PC-3 (cell line): ENCODE results near the gene SIRPB2. TPM values are rescaled to one million over a fixed set of nuclear protein-coding genes. Genes with fewer than 3 reads are reported as not detected.
A peak's percentile ranks its signal among the peaks of the same experiment; 100 is the strongest.

ENCODE experiments used
- ATAC-seq: fragments of 200-7000 bp; cut with Tn5 transposase; 2 replicates; pipeline ENCODE4 v1.9.1; 2020; ENCODE audit warnings: mild to moderate bottlenecking, moderate library complexity
- BruUV-seq: library from RNA; stranded (reverse); fragments of 400-500 nt; replicated peaks from 2 replicates; lab custom pipeline; 2021; lab: Mats Ljungman, UMichigan
- CTCF ChIA-PET: fragments of 300-600 bp; sonication (Branson Sonifier 250); formaldehyde crosslinking; loops from one replicate; lab custom pipeline; 2022; ENCODE audit warnings: antibody characterized with exemption; lab: Charles Lee
- POLR2A ChIA-PET: fragments of 300-600 bp; sonication (Branson Sonifier 250); formaldehyde crosslinking; loops from one replicate; lab custom pipeline; 2022; ENCODE audit warnings: antibody characterized with exemption; ENCODE audit not compliant: unreplicated experiment; lab: Charles Lee
- DNase-seq: peaks from one replicate; pipeline ENCODE4 v3.0.0-alpha.2; 2015
- H2AFZ ChIP-seq: fragments of 300-600 bp; sonication (generic); 2 replicates; pipeline ENCODE4 v1.6.0; 2016; ENCODE audit warnings: antibody characterized with exemption, low read length
- H3F3A ChIP-seq: fragments of 300-600 bp; sonication (generic); one replicate; pipeline ENCODE4 v1.6.0; 2017; ENCODE audit warnings: antibody characterized with exemption, low read length, control low read depth, mild to moderate bottlenecking; ENCODE audit not compliant: unreplicated experiment
- H3K27ac ChIP-seq: fragments of 300-600 bp; sonication (generic); 2 replicates; pipeline ENCODE4 v1.5.1; 2016; ENCODE audit warnings: mild to moderate bottlenecking, low read length
- H3K27me3 ChIP-seq: fragments of 300-600 bp; sonication (generic); 2 replicates; pipeline ENCODE4 v1.6.1; 2016; ENCODE audit warnings: low read length, mixed read lengths
- H3K36me3 ChIP-seq: fragments of 300-600 bp; sonication (generic); 2 replicates; pipeline ENCODE4 v1.6.1; 2016; ENCODE audit warnings: low read depth, mixed run types, low read length, mixed read lengths
- H3K4me1 ChIP-seq: fragments of 300-600 bp; sonication (generic); 2 replicates; pipeline ENCODE4 v1.5.1; 2016; ENCODE audit warnings: low read length; ENCODE audit not compliant: insufficient read depth
- H3K4me2 ChIP-seq: fragments of 300-600 bp; sonication (generic); 2 replicates; pipeline ENCODE4 v1.6.0; 2016; ENCODE audit warnings: low read length
- H3K4me3 ChIP-seq: fragments of 300-600 bp; sonication (generic); 2 replicates; pipeline ENCODE4 v1.5.1; 2016; ENCODE audit warnings: mild to moderate bottlenecking, low read length, mixed read lengths
- H3K79me2 ChIP-seq: fragments of 300-600 bp; sonication (generic); 2 replicates; pipeline ENCODE4 v1.6.1; 2017; ENCODE audit warnings: low read length, mixed read lengths
- H3K9ac ChIP-seq: fragments of 300-600 bp; sonication (generic); 2 replicates; pipeline ENCODE4 v1.6.0; 2016; ENCODE audit warnings: mild to moderate bottlenecking, low read length
- H3K9me2 ChIP-seq: fragments of 300-600 bp; sonication (generic); replicated peaks from 2 replicates; pipeline ENCODE4 v1.6.1; 2016; ENCODE audit warnings: mixed run types, low read length, mixed read lengths
- H3K9me3 ChIP-seq: fragments of 300-600 bp; sonication (generic); 2 replicates; pipeline ENCODE4 v1.6.1; 2016; ENCODE audit warnings: low read length, mixed read lengths
- H4K20me1 ChIP-seq: fragments of 300-600 bp; sonication (generic); 2 replicates; pipeline ENCODE4 v1.6.1; 2016; ENCODE audit warnings: low read length, mixed read lengths
- EZH2 ChIP-seq: fragments of 300-600 bp; sonication (generic); IDR thresholded peaks from one replicate; pipeline ENCODE4 v1.6.1; 2017; ENCODE audit warnings: antibody characterized with exemption, mild to moderate bottlenecking, low read length; ENCODE audit not compliant: unreplicated experiment
- EZH2phosphoT487 ChIP-seq: fragments of 300-600 bp; sonication (generic); IDR thresholded peaks from 2 replicates; pipeline ENCODE4 v1.6.1; 2018; ENCODE audit warnings: mild to moderate bottlenecking, antibody characterized with exemption, low read length, borderline replicate concordance
- intact Hi-C: fragments of 100-400 bp; cut with micrococcal nuclease; formaldehyde crosslinking; loops from 2 replicates; pipeline ENCODE4 v1.9.0; 2023
- total RNA-seq: library from RNA; depleted of rRNA; stranded (reverse); fragments of >200 nt; gene quantifications from 2 replicates; pipeline ENCODE4 v1.2.3, GENCODE V29; 2014
- TF ChIP-seq, protein P1 (sequence below): fragments of 300-600 bp; sonication (generic); conservative IDR thresholded peaks from 2 replicates; pipeline ENCODE4 v1.5.1; 2017; ENCODE audit warnings: antibody characterized with exemption, low read depth, mild to moderate bottlenecking, low read length

SIRPB2 gene
- total RNA-seq, 1 experiment from 2014 or later: 2.1 TPM

DNA sequence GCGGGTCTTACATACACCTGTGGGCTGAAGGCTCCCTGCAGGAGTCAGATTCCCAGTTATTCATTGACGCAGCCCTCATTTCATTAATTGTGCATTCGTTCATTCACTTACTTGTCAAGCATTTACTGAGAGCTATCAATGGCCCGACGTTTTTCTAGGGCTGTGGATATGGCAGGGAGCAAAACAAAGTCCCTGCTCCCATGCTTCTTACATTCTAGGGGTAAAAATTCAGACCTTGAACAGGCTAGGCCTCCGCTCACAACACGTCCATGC is 24.2 kb downstream of the SIRPB2 start:
- H2AFZ ChIP-seq: 0 out of 2 replicates have a peak overlapping the region, but pooled peaks have one; percentile 17
- peaks cover 46% of the 10 kb centered on the region for H3K79me2 ChIP-seq
- H3K9me3 ChIP-seq: no peaks in the 10 kb centered on the region
- H3K9me2 ChIP-seq: no peaks in the 10 kb centered on the region
- intact Hi-C loops: no loop called here
- H3K27ac ChIP-seq: no peak overlapping the region
- DNase-seq (no peak), ATAC-seq (no peak)
- peaks cover 34% of the 10 kb centered on the region for H4K20me1 ChIP-seq
- BruUV-seq: no TSS peak
- ChIA-PET CTCF (interaction anchor here (0.6 to 4.9 kb wide), 2 partner anchors 36 to 310 kb away, joined by 3 to 44 read pairs; no protein-coding TSS in a partner anchor), POLR2A (interaction anchor here (0.8 kb wide), 2 partner anchors 11 to 346 kb away, joined by 3 to 5 read pairs; no protein-coding TSS in a partner anchor)
- TF ChIP-seq, protein P1, sequence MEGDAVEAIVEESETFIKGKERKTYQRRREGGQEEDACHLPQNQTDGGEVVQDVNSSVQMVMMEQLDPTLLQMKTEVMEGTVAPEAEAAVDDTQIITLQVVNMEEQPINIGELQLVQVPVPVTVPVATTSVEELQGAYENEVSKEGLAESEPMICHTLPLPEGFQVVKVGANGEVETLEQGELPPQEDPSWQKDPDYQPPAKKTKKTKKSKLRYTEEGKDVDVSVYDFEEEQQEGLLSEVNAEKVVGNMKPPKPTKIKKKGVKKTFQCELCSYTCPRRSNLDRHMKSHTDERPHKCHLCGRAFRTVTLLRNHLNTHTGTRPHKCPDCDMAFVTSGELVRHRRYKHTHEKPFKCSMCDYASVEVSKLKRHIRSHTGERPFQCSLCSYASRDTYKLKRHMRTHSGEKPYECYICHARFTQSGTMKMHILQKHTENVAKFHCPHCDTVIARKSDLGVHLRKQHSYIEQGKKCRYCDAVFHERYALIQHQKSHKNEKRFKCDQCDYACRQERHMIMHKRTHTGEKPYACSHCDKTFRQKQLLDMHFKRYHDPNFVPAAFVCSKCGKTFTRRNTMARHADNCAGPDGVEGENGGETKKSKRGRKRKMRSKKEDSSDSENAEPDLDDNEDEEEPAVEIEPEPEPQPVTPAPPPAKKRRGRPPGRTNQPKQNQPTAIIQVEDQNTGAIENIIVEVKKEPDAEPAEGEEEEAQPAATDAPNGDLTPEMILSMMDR: peak; percentile 0; the same call in 1 of the 2 replicates
- TF ChIP-seq EZH2: no peak
- no peak for TF ChIP-seq EZH2phosphoT487
- H3K36me3 ChIP-seq: peaks cover 31% of the 10 kb centered on the region
- H3K27me3 ChIP-seq: no peaks in the 10 kb centered on the region
- peak overlapping the region; percentile 66 for H3K4me2 ChIP-seq
- H3K4me1 ChIP-seq: peaks cover 49% of the 10 kb centered on the region
- no peaks in the 10 kb centered on the region for H3F3A ChIP-seq
- H3K9ac ChIP-seq: no peak overlapping the region
- H3K4me3 ChIP-seq: peak overlapping the region; percentile 32; the same call in 1 of the 2 replicates

- Histone ChIP-seq H3K9ac (peak within 1 kb of the TSS; percentile 97), H3K4me1 (peaks cover 49% of the 10 kb centered on the region), H3K27ac (peak within 1 kb of the TSS; percentile 85), H3K4me3 (peak within 1 kb of the TSS; percentile 77), H3K4me2 (peak within 1 kb of the TSS; percentile 87), H3K9me3 (no peaks in the 10 kb centered on the region), H3K27me3 (no peaks in the 10 kb centered on the region), H3K9me2 (no peaks in the 10 kb centered on the region), H3K36me3 (peaks cover 37% of the 10 kb centered on the region), H3F3A (no peaks in the 10 kb centered on the region), H3K79me2 (peaks cover 52% of the 10 kb centered on the region), H4K20me1 (peaks cover 39% of the 10 kb centered on the region), H2AFZ (peak within 1 kb of the TSS; percentile 75)
- intact Hi-C loops: no loop called here
- DNase-seq: peak; percentile 99
- TF ChIP-seq, protein P1: peak; percentile 91
- TF ChIP-seq EZH2: no peak
- CTCF ChIA-PET: interaction anchor here (0.6 to 4.9 kb wide), 3 partner anchors 37 to 311 kb away, joined by 3 to 44 read pairs (median 3); partner anchors contain the start of gene C20orf202
- POLR2A ChIA-PET: interaction anchor here (0.7 to 0.8 kb wide), 3 partner anchors 11 to 346 kb away, joined by 3 to 5 read pairs (median 3); no protein-coding TSS in a partner anchor
- peak; percentile 77 for ATAC-seq
- TSS peak; percentile 58 for BruUV-seq
Measured at GRCh38 chr20:1466211-1467081, 24.8 kb downstream of the SIRPB2 start, which contains the start of gene NSFL1C. Gene NSFL1C (minus strand): TSS chr20:1466849. CDS start chr20:1466824, 25 bp downstream.
